SU-DHL-6 (cell line): ENCODE results near the gene SETD5.

Source experiments
- H2AFZ ChIP-seq: fragments of 200-600 bp; sonication (generic); 2 replicates; pipeline ENCODE4 v1.6.1; 2014; ENCODE audit warnings: low read depth, mild to moderate bottlenecking, moderate library complexity, mixed read lengths, antibody characterized with exemption, low read length; ENCODE audit not compliant: severe bottlenecking
- H3F3A ChIP-seq: fragments of 200-600 bp; shearing (Covaris generic); 2 replicates; pipeline ENCODE4 v1.6.0; 2016; ENCODE audit warnings: antibody characterized with exemption, mild to moderate bottlenecking; ENCODE audit not compliant: insufficient read depth
- H3K27ac ChIP-seq: fragments of 200-600 bp; sonication (generic); 2 replicates; pipeline ENCODE4 v1.5.1; 2016; ENCODE audit warnings: low read depth, mild to moderate bottlenecking, low read length, moderate library complexity, mixed read lengths
- H3K27me3 ChIP-seq: fragments of 200-600 bp; sonication (generic), shearing (Covaris generic); 2 replicates; pipeline ENCODE4 v1.6.0; 2014; ENCODE audit warnings: mild to moderate bottlenecking, low read length
- H3K36me3 ChIP-seq: fragments of 200-600 bp; sonication (generic); 2 replicates; pipeline ENCODE4 v1.6.1; 2014; ENCODE audit warnings: mild to moderate bottlenecking, low read length, mixed read lengths
- H3K4me2 ChIP-seq: fragments of 300-600, 200-600 bp; shearing (Covaris generic), sonication (generic); 2 replicates; pipeline ENCODE4 v1.6.0; 2014; ENCODE audit warnings: low read length, low read depth, mild to moderate bottlenecking; ENCODE audit not compliant: poor library complexity, severe bottlenecking
- H3K4me3 ChIP-seq: fragments of 200-600 bp; sonication (generic); 2 replicates; pipeline ENCODE4 v1.5.1; 2014; ENCODE audit warnings: antibody characterized with exemption, low read length, mild to moderate bottlenecking, mixed read lengths; ENCODE audit not compliant: insufficient read depth, poor library complexity, severe bottlenecking
- H3K79me2 ChIP-seq: fragments of 200-600 bp; sonication (generic); 2 replicates; pipeline ENCODE4 v1.6.1; 2014; ENCODE audit warnings: mild to moderate bottlenecking, low read length, moderate library complexity; ENCODE audit not compliant: insufficient read depth
- H3K9ac ChIP-seq: fragments of 200-600 bp; sonication (generic); 2 replicates; pipeline ENCODE4 v1.7.0; 2014; ENCODE audit warnings: mild to moderate bottlenecking, low read length
- H3K9me2 ChIP-seq: fragments of 200-600 bp; sonication (generic); replicated peaks from 2 replicates; pipeline ENCODE4 v1.6.1; 2014; ENCODE audit warnings: low read length; ENCODE audit not compliant: insufficient read depth
- H3K9me3 ChIP-seq: fragments of 200-600 bp; sonication (generic); 2 replicates; pipeline ENCODE4 v1.6.1; 2014; ENCODE audit warnings: low read length, mixed read lengths; ENCODE audit not compliant: insufficient read depth
- H4K20me1 ChIP-seq: fragments of 200-600 bp; sonication (generic); 2 replicates; pipeline ENCODE4 v1.6.1; 2014; ENCODE audit warnings: low read depth, mild to moderate bottlenecking, antibody characterized with exemption, low read length, moderate library complexity, mixed read lengths
- EZH2phosphoT487 ChIP-seq: fragments of 200-600 bp; sonication (generic), shearing (Covaris generic); conservative IDR thresholded peaks from 2 replicates; pipeline ENCODE4 v1.6.1; 2018; ENCODE audit warnings: mild to moderate bottlenecking, antibody characterized with exemption, low read length, moderate library complexity, mixed read lengths
- TF ChIP-seq, protein P1 (sequence below): fragments of 200-600 bp; sonication (generic); IDR thresholded peaks from one replicate; pipeline ENCODE4 v1.5.1; 2017; ENCODE audit warnings: antibody characterized with exemption, mild to moderate bottlenecking, low read length, moderate library complexity; ENCODE audit not compliant: insufficient read depth, poor library complexity, severe bottlenecking

Gene SETD5

GRCh38 chr3:9397332-9397905 lies at the start of gene SETD5:
Gene SETD5 (plus strand): TSS chr3:9397615. CDS start chr3:9428939, 31,324 bp downstream.
- H3F3A ChIP-seq: peaks cover 13% of the 10 kb centered on the region

DNA sequence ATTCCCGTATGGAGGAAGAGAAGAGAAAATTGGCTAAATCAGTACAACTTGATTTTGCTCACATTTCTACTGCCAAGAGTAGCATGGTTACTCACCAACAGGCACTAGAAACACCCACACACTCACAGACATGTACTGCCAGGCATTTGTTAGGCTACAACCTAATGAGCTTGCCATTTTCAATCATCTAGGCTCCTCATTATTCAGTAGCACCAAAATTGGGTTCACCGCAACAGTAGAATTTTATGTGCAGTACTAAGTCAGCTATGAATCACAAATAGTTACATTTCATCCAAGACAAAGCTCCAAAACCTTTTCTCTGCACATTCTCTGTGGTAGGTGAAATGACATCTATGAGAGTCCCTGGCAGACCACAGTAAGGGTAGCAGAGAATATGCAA lies 49.5 kb upstream of the SETD5 start:
- TF ChIP-seq EZH2phosphoT487: no peak
- TF ChIP-seq, protein P1, sequence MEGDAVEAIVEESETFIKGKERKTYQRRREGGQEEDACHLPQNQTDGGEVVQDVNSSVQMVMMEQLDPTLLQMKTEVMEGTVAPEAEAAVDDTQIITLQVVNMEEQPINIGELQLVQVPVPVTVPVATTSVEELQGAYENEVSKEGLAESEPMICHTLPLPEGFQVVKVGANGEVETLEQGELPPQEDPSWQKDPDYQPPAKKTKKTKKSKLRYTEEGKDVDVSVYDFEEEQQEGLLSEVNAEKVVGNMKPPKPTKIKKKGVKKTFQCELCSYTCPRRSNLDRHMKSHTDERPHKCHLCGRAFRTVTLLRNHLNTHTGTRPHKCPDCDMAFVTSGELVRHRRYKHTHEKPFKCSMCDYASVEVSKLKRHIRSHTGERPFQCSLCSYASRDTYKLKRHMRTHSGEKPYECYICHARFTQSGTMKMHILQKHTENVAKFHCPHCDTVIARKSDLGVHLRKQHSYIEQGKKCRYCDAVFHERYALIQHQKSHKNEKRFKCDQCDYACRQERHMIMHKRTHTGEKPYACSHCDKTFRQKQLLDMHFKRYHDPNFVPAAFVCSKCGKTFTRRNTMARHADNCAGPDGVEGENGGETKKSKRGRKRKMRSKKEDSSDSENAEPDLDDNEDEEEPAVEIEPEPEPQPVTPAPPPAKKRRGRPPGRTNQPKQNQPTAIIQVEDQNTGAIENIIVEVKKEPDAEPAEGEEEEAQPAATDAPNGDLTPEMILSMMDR: no peak
- H3K27me3 ChIP-seq: no peaks in the 10 kb centered on the region
- H3F3A ChIP-seq: no peaks in the 10 kb centered on the region
- H3K4me3 ChIP-seq: no peak overlapping the region
- no peaks in the 10 kb centered on the region for H3K79me2 ChIP-seq
- no peak overlapping the region for H3K27ac ChIP-seq
- no peaks in the 10 kb centered on the region for H3K9me3 ChIP-seq
- H3K9ac ChIP-seq: no peak overlapping the region
- H3K9me2 ChIP-seq: no peaks in the 10 kb centered on the region
- no peak overlapping the region for H3K4me2 ChIP-seq
- no peak overlapping the region for H2AFZ ChIP-seq
- no peaks in the 10 kb centered on the region for H3K36me3 ChIP-seq
- no peaks in the 10 kb centered on the region for H4K20me1 ChIP-seq

More at GRCh38 chr3:9397332-9397905, at the start of gene SETD5:
- Histone ChIP-seq H3K9me3 (no peaks in the 10 kb centered on the region), H3K9ac (peak within 1 kb of the TSS; percentile 98), H3K79me2 (peaks cover 91% of the 10 kb centered on the region), H3K27me3 (no peaks in the 10 kb centered on the region), H3K27ac (peak within 1 kb of the TSS; percentile 89), H3K4me2 (peak within 1 kb of the TSS; percentile 89), H3K9me2 (no peaks in the 10 kb centered on the region), H3K36me3 (peaks cover 25% of the 10 kb centered on the region; the same call in 1 of the 2 replicates), H4K20me1 (peaks cover 71% of the 10 kb centered on the region), H2AFZ (no peak within 1 kb of the TSS), H3K4me3 (peak within 1 kb of the TSS; percentile 97)
- no peak for TF ChIP-seq EZH2phosphoT487

DNA sequence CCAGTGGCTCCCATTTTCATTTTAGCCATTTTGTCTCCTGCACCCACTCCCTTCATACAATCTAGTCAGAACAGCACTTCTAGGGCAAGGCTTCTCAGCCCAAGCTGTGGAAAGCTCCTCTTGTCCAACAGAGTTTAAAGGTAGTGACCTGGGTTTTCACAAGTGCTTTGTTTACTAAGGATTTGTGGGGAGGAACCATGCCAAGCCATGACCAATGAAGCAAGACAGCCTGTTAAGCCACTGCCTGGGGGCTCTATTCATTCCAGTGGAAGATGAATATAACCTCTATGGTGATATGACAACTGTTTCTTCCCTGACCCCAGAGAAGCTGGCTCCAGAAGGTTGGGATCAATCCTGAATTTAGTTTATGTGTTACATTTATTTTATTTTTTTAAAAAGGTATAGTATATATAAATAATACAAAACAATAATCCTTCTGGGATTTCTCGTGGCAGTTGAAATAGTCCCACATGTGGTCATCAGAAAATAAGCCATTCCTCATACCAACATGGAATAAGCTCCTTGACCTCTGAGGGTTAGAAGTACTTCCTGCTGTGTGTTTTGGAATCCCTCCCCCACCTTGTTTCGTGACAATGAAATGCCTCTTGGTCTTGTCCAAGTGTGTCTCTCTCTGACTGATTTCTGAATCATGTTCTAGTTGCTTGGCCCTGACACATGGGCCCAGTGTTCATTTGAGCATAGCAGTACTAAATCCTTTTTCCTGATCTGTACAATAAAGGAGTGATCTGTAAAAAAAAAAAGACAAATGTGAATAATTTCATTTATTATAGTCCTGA lies 47.9 kb upstream of the SETD5 start:
- Histone ChIP-seq H2AFZ (no peak overlapping the region), H3K9me3 (no peaks in the 10 kb centered on the region), H3K27ac (no peak overlapping the region), H3K4me3 (no peak overlapping the region), H3K4me2 (no peak overlapping the region), H4K20me1 (no peaks in the 10 kb centered on the region), H3K9me2 (no peaks in the 10 kb centered on the region), H3K9ac (no peak overlapping the region), H3K36me3 (no peaks in the 10 kb centered on the region), H3K79me2 (no peaks in the 10 kb centered on the region), H3K27me3 (no peaks in the 10 kb centered on the region), H3F3A (no peaks in the 10 kb centered on the region)
- TF ChIP-seq, protein P1: no peak
- TF ChIP-seq EZH2phosphoT487: no peak

- H2AFZ ChIP-seq: no peak overlapping the region
- no peaks in the 10 kb centered on the region for H3K27me3 ChIP-seq
- H3K4me2 ChIP-seq: no peak overlapping the region
- no peaks in the 10 kb centered on the region for H4K20me1 ChIP-seq
- H3K79me2 ChIP-seq: no peaks in the 10 kb centered on the region
- H3K36me3 ChIP-seq: no peaks in the 10 kb centered on the region
- no peaks in the 10 kb centered on the region for H3K9me3 ChIP-seq
- no peak for TF ChIP-seq EZH2phosphoT487
- TF ChIP-seq, protein P1: no peak
- no peaks in the 10 kb centered on the region for H3K9me2 ChIP-seq
- H3K4me3 ChIP-seq: no peak overlapping the region
- no peak overlapping the region for H3K9ac ChIP-seq
- H3K27ac ChIP-seq: no peak overlapping the region
- no peaks in the 10 kb centered on the region for H3F3A ChIP-seq
Measured at GRCh38 chr3:9351709-9352126, 45.7 kb upstream of the SETD5 start.
